ENCODE data around the gene TEX14. TPM values are rescaled to one million over a fixed set of nuclear protein-coding genes. Genes with fewer than 3 reads are reported as not detected.

TEX14 gene
- total RNA-seq, 3 donors from 2014 or later: 0.16 to 0.33 (median 0.29) TPM

DNA sequence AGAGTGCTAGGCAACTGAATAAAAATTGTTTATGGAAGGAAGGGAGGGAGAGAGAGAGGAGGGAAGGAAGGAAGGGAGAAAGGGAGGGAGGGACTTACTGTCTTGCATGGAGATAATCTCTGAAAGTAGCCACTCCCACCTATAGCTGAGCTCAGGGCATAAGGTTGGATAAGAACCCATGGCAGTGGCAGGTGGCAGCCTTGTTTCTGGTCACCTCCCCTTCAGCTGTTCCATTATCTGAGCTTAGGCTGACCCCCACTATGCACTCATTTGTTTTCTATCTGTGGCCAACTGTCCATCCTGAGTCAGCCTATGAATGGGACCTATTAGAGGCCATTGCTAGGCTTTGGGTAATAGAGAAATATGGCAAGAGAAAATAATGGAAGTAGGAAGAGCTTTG lies 152.1 kb downstream of the TEX14 start:
- intact Hi-C loops (cut with DNase I; ENCODE audit: low total_unique reads): no loop called here

DNA sequence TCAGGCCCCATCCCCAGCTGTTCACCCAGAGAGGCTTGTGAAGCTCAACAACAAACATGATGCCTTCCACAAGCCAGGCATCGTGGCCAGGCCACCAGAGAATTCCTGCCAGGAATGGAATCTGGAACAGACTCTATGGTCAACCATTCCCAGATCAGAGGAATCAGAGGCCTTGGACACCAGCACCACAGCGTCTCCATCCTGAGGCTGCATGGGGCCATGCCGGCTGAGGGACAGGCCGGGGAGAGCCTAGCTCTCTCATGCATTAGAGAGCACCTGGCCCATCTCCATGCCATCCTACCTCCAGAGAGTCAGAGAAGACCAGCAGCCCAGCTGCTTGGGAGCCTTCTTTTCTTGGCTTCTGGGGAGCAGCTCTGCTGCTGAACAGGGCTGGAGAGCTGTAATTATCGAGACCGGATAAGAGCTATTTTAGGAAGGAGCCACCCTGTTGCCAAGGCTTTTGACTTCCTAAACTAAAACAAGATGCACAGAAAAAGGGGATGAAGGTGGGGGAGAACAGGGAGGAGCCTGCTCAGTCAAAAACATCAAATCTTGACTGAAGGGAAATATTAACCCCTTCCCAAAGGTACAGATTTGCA lies 152.9 kb downstream of the TEX14 start:
- Histone ChIP-seq H3K4me1 (no peaks in the 10 kb centered on the region), H3K4me3 (no peak overlapping the region), H3K27ac (no peak overlapping the region), H3K27me3 (no peaks in the 10 kb centered on the region), H3K9me3 (no peaks in the 10 kb centered on the region), H3K36me3 (no peaks in the 10 kb centered on the region)
- DNase-seq (ENCODE audit: low spot score in 2 of 2): no peak
- TF ChIP-seq, protein P1, sequence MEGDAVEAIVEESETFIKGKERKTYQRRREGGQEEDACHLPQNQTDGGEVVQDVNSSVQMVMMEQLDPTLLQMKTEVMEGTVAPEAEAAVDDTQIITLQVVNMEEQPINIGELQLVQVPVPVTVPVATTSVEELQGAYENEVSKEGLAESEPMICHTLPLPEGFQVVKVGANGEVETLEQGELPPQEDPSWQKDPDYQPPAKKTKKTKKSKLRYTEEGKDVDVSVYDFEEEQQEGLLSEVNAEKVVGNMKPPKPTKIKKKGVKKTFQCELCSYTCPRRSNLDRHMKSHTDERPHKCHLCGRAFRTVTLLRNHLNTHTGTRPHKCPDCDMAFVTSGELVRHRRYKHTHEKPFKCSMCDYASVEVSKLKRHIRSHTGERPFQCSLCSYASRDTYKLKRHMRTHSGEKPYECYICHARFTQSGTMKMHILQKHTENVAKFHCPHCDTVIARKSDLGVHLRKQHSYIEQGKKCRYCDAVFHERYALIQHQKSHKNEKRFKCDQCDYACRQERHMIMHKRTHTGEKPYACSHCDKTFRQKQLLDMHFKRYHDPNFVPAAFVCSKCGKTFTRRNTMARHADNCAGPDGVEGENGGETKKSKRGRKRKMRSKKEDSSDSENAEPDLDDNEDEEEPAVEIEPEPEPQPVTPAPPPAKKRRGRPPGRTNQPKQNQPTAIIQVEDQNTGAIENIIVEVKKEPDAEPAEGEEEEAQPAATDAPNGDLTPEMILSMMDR (IDR thresholded peaks at IDR 0.05): no peak
- TF ChIP-seq POLR2AphosphoS5 (IDR thresholded peaks at IDR 0.05): no peak
- TF ChIP-seq POLR2A (IDR thresholded peaks at IDR 0.05): no peak
- intact Hi-C loops (cut with DNase I; ENCODE audit: low total_unique reads): no loop called here

More for the DNA sequence above, 152.1 kb downstream of the TEX14 start:
- no peak for TF ChIP-seq POLR2AphosphoS5 (IDR thresholded peaks at IDR 0.05)
- Histone ChIP-seq H3K36me3 (no peaks in the 10 kb centered on the region), H3K4me3 (no peak overlapping the region), H3K9me3 (no peaks in the 10 kb centered on the region), H3K27me3 (no peaks in the 10 kb centered on the region), H3K4me1 (no peaks in the 10 kb centered on the region), H3K27ac (no peak overlapping the region)
- no peak for DNase-seq (ENCODE audit: low spot score in 2 of 2)

DNA sequence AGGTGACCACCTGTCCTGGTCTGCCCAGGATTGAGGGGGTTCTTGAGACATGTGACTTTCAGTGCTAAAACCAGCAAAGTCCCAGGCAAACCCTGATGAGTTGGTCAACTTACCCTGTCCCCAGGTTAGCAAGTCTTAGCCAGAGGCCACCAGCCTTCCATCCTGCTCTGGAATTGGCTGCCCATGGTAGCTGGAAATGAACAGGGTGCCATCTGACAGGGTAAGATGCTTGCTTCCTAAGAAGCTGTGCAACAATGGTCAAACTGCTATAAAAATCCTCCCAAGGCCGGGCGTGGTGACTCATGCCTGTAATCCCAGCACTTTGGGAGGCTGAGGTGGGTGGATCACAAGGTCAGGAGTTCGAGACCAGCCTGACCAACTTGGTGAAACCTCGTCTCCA lies 154.6 kb downstream of the TEX14 start:
- DNase-seq (ENCODE audit: low spot score in 2 of 2): no peak
- TF ChIP-seq POLR2A (IDR thresholded peaks at IDR 0.05) (no peak), POLR2AphosphoS5 (IDR thresholded peaks at IDR 0.05) (no peak)
- TF ChIP-seq, protein P1 (IDR thresholded peaks at IDR 0.05): no peak
- H3K4me3 ChIP-seq: no peak overlapping the region
- no peak overlapping the region for H3K27ac ChIP-seq
- H3K36me3 ChIP-seq: no peaks in the 10 kb centered on the region
- H3K4me1 ChIP-seq: peaks cover 0 to 4% of the 10 kb centered on the region in 2 donors
- H3K9me3 ChIP-seq: no peaks in the 10 kb centered on the region
- intact Hi-C loops (cut with DNase I; ENCODE audit: low total_unique reads): no loop called here
- no peaks in the 10 kb centered on the region for H3K27me3 ChIP-seq

DNA sequence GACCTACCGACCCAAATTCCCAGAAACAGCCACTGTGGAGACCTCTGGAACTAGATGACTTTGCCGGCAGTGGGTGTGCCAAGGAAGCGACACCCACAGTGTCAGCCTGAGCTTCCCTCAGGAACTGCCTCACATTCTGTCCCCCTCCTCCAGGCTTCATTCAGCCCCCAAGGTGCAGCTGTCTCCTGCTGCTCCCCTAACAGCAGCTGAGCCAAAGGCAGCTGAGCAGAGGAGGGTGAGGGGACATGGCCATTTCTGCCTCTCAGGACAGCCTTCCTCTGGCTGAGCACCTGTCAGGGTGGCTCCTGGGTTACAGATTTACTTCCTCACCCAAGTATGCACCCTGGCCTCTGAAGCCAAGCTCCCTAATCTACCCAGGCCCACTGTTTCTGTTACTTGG lies 155.3 kb downstream of the TEX14 start:
- H3K9me3 ChIP-seq: no peaks in the 10 kb centered on the region
- H3K27me3 ChIP-seq: no peaks in the 10 kb centered on the region
- intact Hi-C loops (cut with DNase I; ENCODE audit: low total_unique reads): no loop called here
- TF ChIP-seq POLR2AphosphoS5 (IDR thresholded peaks at IDR 0.05) (no peak), POLR2A (IDR thresholded peaks at IDR 0.05) (no peak)
- TF ChIP-seq, protein P1 (IDR thresholded peaks at IDR 0.05): no peak
- no peak overlapping the region for H3K4me3 ChIP-seq
- no peaks in the 10 kb centered on the region for H3K36me3 ChIP-seq
- H3K27ac ChIP-seq: no peak overlapping the region
- peaks cover 0 to 5% of the 10 kb centered on the region in 2 donors for H3K4me1 ChIP-seq
- no peak for DNase-seq (ENCODE audit: low spot score in 2 of 2)

DNA sequence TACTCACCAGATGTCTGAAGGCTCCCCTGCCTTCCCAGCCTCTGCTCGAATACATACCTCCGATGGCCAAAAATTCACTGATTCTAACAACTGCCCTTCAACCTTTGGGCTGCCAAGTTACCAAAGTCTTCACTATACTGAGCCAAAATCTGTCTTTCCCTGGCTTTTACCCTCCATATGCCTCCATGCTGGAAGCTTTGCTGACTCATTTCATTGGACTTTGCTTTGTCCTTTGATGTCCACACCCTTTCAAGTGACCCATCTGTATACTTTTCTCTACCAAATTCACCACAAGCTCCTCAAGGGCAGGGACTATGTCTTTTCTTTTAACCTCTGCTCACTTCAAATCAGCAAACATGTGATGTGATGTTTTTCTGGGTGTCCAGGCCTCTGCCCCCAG lies 156.4 kb downstream of the TEX14 start:
- DNase-seq (ENCODE audit: low spot score in 2 of 2): no peak
- intact Hi-C loops (cut with DNase I; ENCODE audit: low total_unique reads): no loop called here

More for the DNA sequence above, 156.4 kb downstream of the TEX14 start:
- Histone ChIP-seq H3K4me1 (peaks cover 0 to 5% of the 10 kb centered on the region in 2 donors), H3K4me3 (no peak overlapping the region), H3K9me3 (no peaks in the 10 kb centered on the region), H3K27ac (no peak overlapping the region), H3K36me3 (no peaks in the 10 kb centered on the region), H3K27me3 (no peaks in the 10 kb centered on the region)
- TF ChIP-seq POLR2A (IDR thresholded peaks at IDR 0.05) (no peak), POLR2AphosphoS5 (IDR thresholded peaks at IDR 0.05) (no peak)
- TF ChIP-seq, protein P1 (IDR thresholded peaks at IDR 0.05): no peak

Data from breast epithelium (tissue), 4 donors.